Measurements from ENCODE around the gene SPOCK1. TPM values are rescaled to one million over a fixed set of nuclear protein-coding genes. Genes with fewer than 3 reads are reported as not detected.
A peak's percentile ranks its signal among the peaks of the same experiment; 100 is the strongest.

The SPOCK1 gene
- total and polyA plus RNA-seq, 7 donors = 4.2 to 52.7 (median 16.0) TPM

DNA sequence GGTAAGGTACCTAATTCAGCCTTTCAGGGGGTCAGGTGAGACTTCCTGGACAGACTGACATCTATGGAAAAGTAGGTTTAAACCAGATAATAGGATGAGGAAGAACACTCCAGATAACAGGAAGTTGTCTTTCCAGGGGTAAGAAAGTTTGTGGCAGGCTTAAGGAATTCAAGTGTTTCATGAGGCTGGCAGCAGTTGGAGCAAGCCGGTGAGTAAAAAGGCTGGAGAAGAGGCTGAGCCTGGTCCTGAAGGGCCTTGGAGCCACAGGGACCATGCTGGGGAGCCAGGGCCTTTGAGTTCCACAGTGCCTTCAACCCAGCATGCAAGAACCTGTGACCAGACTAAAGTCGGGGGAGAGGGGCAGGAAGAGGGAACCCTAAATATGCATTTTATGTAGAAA lies 353.4 kb downstream of the SPOCK1 start:
- H3K27ac ChIP-seq = no peak overlapping the region
- H3K9me3 ChIP-seq = no peaks in the 10 kb centered on the region
- intact Hi-C loops (cut with DNase I) = no loop called here
- no peak overlapping the region for H3K4me3 ChIP-seq
- no peaks in the 10 kb centered on the region for H3K4me1 ChIP-seq
- no peak for DNase-seq
- H3K36me3 ChIP-seq (ENCODE audit: insufficient read depth in 1 of 2, low read depth in 1 of 2) = no peaks in the 10 kb centered on the region
- H3K27me3 ChIP-seq (ENCODE audit: insufficient read depth in 3 of 3, low read length in 2 of 3) = no peaks in the 10 kb centered on the region
- no peak for ATAC-seq
- TF ChIP-seq, protein P1, sequence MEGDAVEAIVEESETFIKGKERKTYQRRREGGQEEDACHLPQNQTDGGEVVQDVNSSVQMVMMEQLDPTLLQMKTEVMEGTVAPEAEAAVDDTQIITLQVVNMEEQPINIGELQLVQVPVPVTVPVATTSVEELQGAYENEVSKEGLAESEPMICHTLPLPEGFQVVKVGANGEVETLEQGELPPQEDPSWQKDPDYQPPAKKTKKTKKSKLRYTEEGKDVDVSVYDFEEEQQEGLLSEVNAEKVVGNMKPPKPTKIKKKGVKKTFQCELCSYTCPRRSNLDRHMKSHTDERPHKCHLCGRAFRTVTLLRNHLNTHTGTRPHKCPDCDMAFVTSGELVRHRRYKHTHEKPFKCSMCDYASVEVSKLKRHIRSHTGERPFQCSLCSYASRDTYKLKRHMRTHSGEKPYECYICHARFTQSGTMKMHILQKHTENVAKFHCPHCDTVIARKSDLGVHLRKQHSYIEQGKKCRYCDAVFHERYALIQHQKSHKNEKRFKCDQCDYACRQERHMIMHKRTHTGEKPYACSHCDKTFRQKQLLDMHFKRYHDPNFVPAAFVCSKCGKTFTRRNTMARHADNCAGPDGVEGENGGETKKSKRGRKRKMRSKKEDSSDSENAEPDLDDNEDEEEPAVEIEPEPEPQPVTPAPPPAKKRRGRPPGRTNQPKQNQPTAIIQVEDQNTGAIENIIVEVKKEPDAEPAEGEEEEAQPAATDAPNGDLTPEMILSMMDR (IDR thresholded peaks at IDR 0.05) = no peak
- WGBS, 3 donors = 68 to 74% (median 69%) methylated on average over 2 of the region's 2 CpGs

DNA sequence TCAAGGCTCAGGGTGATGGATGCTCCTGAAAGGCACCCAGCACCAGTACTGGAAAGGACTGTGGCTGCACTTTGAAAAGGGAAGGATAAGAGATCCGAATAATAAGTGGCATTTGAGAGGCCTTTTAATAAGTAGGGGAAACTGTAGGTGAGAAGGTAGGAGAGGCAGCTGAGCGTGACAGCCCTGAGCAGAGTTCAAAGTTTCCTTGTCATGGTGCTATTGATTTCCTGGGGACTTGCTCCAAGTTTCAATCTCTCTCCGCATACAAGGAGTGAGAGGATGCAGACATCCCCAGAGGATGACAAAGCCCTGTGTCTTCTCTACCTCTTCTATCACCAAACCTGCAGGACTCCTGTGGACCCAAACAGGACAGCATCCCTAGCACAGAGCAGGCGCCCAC lies 354.5 kb downstream of the SPOCK1 start:
- Histone ChIP-seq H3K4me3 (no peak overlapping the region), H3K27me3 (ENCODE audit: insufficient read depth in 3 of 3, low read length in 2 of 3) (no peaks in the 10 kb centered on the region), H3K36me3 (ENCODE audit: insufficient read depth in 1 of 2, low read depth in 1 of 2) (no peaks in the 10 kb centered on the region), H3K4me1 (no peaks in the 10 kb centered on the region), H3K9me3 (no peaks in the 10 kb centered on the region), H3K27ac (no peak overlapping the region)
- intact Hi-C loops (cut with DNase I) = no loop called here
- WGBS, 3 donors = 77 to 81% (median 79%) methylated on average over 4 of the region's 4 CpGs
- no peak for ATAC-seq
- DNase-seq = no peak
- TF ChIP-seq, protein P1 (IDR thresholded peaks at IDR 0.05) = no peak

DNA sequence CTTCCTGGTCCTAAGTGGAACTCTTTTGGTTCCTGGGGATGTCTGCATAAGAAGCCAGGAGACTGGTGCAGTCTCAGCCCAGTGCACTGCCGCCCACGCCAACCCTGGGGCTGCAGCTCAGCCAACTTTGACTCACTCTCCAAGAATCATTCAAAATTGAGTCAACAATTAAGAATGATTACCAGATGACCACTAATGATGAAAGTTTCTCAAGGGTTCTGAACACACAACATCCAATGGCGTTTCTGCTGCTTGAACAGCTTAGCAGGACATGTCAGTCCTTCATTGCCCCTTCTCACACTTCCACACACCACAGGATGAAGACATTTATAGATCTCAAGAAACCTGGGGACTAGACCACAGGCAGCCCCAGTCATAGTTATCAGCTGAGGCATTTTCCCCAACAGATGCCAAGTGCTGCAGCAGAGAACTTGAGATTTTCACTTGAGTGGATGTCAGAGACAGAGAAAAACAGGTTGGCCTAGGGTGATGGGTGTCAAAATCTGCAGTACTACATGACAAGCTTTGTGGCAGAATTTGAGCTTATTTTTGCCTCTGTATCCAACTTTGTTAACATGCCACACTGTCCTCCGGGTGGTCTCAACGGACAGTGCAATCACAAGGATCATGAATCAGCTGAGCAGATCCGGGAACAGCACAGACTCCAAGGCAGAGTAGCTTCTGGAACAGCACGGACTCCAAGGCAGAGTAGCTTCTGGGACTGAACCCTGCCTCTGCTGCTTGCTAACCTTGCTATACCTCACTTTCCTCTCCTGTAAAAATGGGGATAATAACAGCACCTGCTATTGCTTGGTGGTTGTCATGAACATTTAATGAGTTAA lies 356.1 kb downstream of the SPOCK1 start:
- Histone ChIP-seq H3K36me3 (ENCODE audit: insufficient read depth in 1 of 2, low read depth in 1 of 2) (no peaks in the 10 kb centered on the region), H3K4me3 (no peak overlapping the region), H3K4me1 (no peaks in the 10 kb centered on the region), H3K27ac (no peak overlapping the region), H3K27me3 (ENCODE audit: insufficient read depth in 3 of 3, low read length in 2 of 3) (no peaks in the 10 kb centered on the region), H3K9me3 (no peaks in the 10 kb centered on the region)
- ATAC-seq = peak in 2 of 4 donors; percentile 39 to 70
- WGBS, 3 donors = 55 to 66% (median 64%) methylated on average over 7 of the region's 7 CpGs
- peak; percentile 50 to 60 for DNase-seq
- TF ChIP-seq, protein P1 (IDR thresholded peaks at IDR 0.05) = no peak
- intact Hi-C loops (cut with DNase I) = no loop called here

DNA sequence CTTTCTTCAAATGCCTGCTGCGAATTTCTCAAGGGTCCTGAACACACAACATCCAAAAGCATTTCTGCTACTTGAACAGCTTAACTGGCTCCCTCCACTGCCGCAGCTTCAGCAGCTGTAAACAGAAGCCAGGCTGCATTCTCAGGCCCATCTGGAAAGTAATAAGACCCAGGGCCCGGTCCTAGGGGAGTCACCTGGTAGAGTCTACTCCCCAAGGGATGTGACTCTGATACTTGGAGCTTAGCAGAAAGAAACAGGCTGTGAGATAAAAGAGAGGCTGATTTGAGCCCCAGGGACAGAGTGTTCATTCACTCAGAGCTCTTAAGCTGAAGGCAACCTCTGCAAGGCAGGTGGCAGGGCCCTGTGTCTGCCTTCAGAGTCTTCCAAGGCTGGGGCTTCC lies 356.8 kb downstream of the SPOCK1 start:
- WGBS, 3 donors = 45 to 51% (median 46%) methylated on average over 3 of the region's 3 CpGs
- TF ChIP-seq, protein P1 (IDR thresholded peaks at IDR 0.05) = no peak
- no peak overlapping the region for H3K27ac ChIP-seq

More for the DNA sequence above, 356.8 kb downstream of the SPOCK1 start:
- H3K4me3 ChIP-seq = no peak overlapping the region
- H3K27me3 ChIP-seq (ENCODE audit: insufficient read depth in 3 of 3, low read length in 2 of 3) = no peaks in the 10 kb centered on the region
- no peak for ATAC-seq
- intact Hi-C loops (cut with DNase I) = no loop called here
- H3K9me3 ChIP-seq = no peaks in the 10 kb centered on the region
- no peak for DNase-seq
- H3K36me3 ChIP-seq (ENCODE audit: insufficient read depth in 1 of 2, low read depth in 1 of 2) = no peaks in the 10 kb centered on the region
- no peaks in the 10 kb centered on the region for H3K4me1 ChIP-seq
